ENCODE results near the gene SLC6A19. TPM values are rescaled to one million over a fixed set of nuclear protein-coding genes. Genes with fewer than 3 reads are reported as not detected.

The SLC6A19 gene
- total and polyA plus RNA-seq, 9 of the 15 experiments (the other 6 are each of a cell fraction or from before 2014, with no cell fraction given) = 0.03 to 1.6 (median 0.59) TPM

DNA sequence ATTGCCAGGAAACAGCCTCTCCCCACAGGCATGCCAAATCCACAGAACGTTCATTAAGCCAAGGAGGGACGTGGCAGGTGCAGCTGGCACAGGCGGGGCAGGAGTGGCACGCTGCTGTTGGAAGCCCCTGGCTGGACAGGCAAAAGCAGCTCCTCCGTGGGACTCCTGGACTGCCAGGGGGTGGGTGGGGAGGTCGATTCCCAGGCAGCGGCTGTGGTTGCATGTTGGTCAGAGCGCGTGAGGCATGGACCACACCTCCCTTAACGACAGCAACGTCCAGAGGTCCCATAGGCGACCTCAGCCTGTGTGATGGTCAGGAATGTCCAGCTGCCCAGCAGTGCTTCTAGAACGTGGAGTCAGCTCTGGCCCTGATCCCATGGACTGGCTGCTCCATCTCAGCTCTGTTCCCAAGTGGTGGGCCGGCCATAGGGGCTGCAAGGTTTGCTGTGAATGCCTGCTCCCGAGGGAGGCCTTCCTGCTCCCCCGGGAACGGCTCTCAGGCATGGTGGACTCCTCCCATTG, 6.9 kb downstream of the SLC6A19 start (continued):
- TF ChIP-seq HMGXB4 (CRISPR knock-in tag; IDR thresholded peaks at IDR 0.05) = no peak
- TF ChIP-seq ARID1B (IDR thresholded peaks at IDR 0.05) = no peak

DNA sequence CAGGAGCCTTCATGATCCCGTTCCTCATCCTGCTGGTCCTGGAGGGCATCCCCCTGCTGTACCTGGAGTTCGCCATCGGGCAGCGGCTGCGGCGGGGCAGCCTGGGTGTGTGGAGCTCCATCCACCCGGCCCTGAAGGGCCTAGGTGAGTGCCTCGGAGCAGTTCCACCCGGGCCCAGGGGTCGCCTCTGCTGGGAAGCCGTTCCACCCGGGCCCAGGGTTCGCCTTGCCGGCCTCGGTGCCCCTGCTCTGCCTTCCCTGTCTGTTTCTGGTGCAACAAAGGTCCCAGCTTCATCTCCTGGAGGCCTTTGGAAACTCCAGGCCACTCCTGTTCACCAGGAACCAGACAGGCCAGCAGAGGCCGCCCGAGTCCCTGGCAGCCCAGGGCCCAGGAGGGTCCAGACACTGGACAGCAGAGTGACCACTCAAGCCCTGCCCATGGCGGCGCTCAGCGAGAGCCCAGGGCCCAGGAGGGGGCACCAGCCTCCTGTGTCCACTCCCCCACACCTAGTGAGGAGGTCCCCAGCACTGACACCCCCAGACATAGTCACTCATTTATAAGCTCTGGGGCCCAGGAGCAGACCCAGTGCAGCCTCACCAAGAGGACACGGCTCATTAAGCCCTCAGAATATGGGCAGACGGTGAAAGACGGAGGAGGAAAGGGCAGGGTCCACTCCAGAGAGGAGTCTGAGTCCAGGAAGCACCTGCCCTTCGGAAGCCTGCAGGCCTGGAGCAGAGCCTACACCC, 7.5 kb downstream of the SLC6A19 start:
- in situ Hi-C loops (cut with MboI) = loop anchor here (5.0 kb wide), 1 partner anchor 37 kb away; no protein-coding TSS in a partner anchor
- peaks cover 0 to 58% of the 10 kb centered on the region in 2 experiments; a peak in 4 of 5 replicates for H3K27me3 ChIP-seq (ENCODE audit: control insufficient read depth in 2 of 2, insufficient read depth in 2 of 2, low read length in 2 of 2)
- H3K4me1 ChIP-seq (replicated peaks in 1 of 2; ENCODE audit: control insufficient read depth in 2 of 2, insufficient read depth in 2 of 2, low read length in 2 of 2) = peaks cover 5 to 64% of the 10 kb centered on the region in 2 experiments; a peak in 4 of 5 replicates
- FAIRE-seq (peak; percentile 42), DNase-seq (ENCODE audit: extremely low read depth in 1 of 4, low spot score in 3 of 4) (peak in 2 of 4 experiments; percentile 33 to 55), ATAC-seq (peak; percentile 81)
- WGBS (ENCODE audit: insufficient coverage, low coverage, missing lambda C conversion rate) = 26% methylated on average over 24 of the region's 24 CpGs
- no peaks in the 10 kb centered on the region; the same call in 1 of the 2 replicates for H3K9me3 ChIP-seq (replicated peaks; ENCODE audit: control insufficient read depth, insufficient read depth, low read depth, low read length)
- H3K4me3 ChIP-seq = no peak overlapping the region
- ChIA-PET CTCF (ENCODE audit: low intra/inter-chr PET ratio) (interaction anchor here (0.6 to 1.0 kb wide), 2 partner anchors 9 to 925 kb away, joined by 3 read pairs; no protein-coding TSS in a partner anchor), POLR2A (interaction anchor here (0.8 kb wide), 1 partner anchor 8 kb away, joined by 3 read pairs; the partner anchor contains the start of gene SLC6A19)
- no TSS peak for BruUV-seq (replicated peaks)
- no peaks in the 10 kb centered on the region for H3K36me3 ChIP-seq (ENCODE audit: control insufficient read depth, insufficient read depth, low read length)
- intact Hi-C loops (cut with micrococcal nuclease) = no loop called here
- H3K4me2 ChIP-seq (ENCODE audit: insufficient read depth, low read length) = no peak overlapping the region
- H3K9ac ChIP-seq (ENCODE audit: insufficient read depth in 1 of 2, low read depth in 2 of 2, low read length in 2 of 2) = 0 out of 4 replicates have a peak overlapping the region, but pooled peaks of 1 of the 2 experiments have one; percentile 29
- no peaks in the 10 kb centered on the region for H3K9me1 ChIP-seq (ENCODE audit: control insufficient read depth, insufficient read depth, low read length)
- H4K20me1 ChIP-seq (replicated peaks; ENCODE audit: control insufficient read depth, insufficient read depth, low read length) = peaks cover 10% of the 10 kb centered on the region; the same call in 1 of the 2 replicates
- no peaks in the 10 kb centered on the region for H3K79me2 ChIP-seq (ENCODE audit: control insufficient read depth, insufficient read depth, low read length)
- H2AFZ ChIP-seq (ENCODE audit: low read depth, low read length) = no peak overlapping the region
- no peak overlapping the region for H3K27ac ChIP-seq (ENCODE audit: extremely low read depth, low read depth, low read length)
- TF ChIP-seq ZNF408 (CRISPR knock-in tag; IDR thresholded peaks at IDR 0.05; ENCODE audit: low read depth) = no peak
- no peak for TF ChIP-seq RBM39 (optimal IDR thresholded peaks at IDR 0.05; ENCODE audit: low read depth, low read length)
- TF ChIP-seq NR4A1 (CRISPR knock-in tag; IDR thresholded peaks at IDR 0.05) = no peak
- TF ChIP-seq NR4A1 (tag; IDR thresholded peaks at IDR 0.05) = no peak
- TF ChIP-seq CTCF (IDR thresholded peaks at IDR 0.05 in 2 of 3, conservative IDR thresholded peaks at IDR 0.05 in 1 of 3; ENCODE audit: insufficient read depth in 2 of 3, low read depth in 1 of 3, low read length in 3 of 3) = peak; percentile 62 to 66 (median 64)
- TF ChIP-seq ZNF76 (CRISPR knock-in tag; IDR thresholded peaks at IDR 0.05; ENCODE audit: borderline replicate concordance) = no peak
- TF ChIP-seq THAP7 (CRISPR knock-in tag; IDR thresholded peaks at IDR 0.05) = no peak
- 0 out of 2 replicates have a peak, but pooled peaks have one; percentile 23 for TF ChIP-seq SMC3 (conservative IDR thresholded peaks at IDR 0.05; ENCODE audit: insufficient read depth, low read depth, low read length)
- TF ChIP-seq ZC3H4 (CRISPR knock-in tag; IDR thresholded peaks at IDR 0.05; ENCODE audit: borderline replicate concordance) = no peak
- TF ChIP-seq HSF4 (CRISPR knock-in tag; IDR thresholded peaks at IDR 0.05; ENCODE audit: borderline replicate concordance) = no peak
- TF ChIP-seq ZFP36 (IDR thresholded peaks at IDR 0.05; ENCODE audit: low read depth, low read length, partially characterized antibody) = no peak
- 0 out of 2 replicates have a peak, but pooled peaks have one; percentile 43 for TF ChIP-seq SAFB (IDR thresholded peaks at IDR 0.05; ENCODE audit: borderline replicate concordance, low read depth, low read length)

All from K562 (cell line).